NCI-H2107 treated with DMSO at 0.1 percent for 48 hours (cell line): ENCODE results near the gene ANKRD17.
A peak's percentile ranks its signal among the peaks of the same experiment; 100 is the strongest.
"Not testable (repeated sequence)": the region's sequence is repeated elsewhere in the genome, so short reads cannot be mapped to it uniquely, and the experiment has no call there.

Experiments used
- DNase-seq: peaks from one replicate; lab custom pipeline; 2025; ENCODE audit not compliant: unreplicated experiment; lab: John Stamatoyannopoulos, UW

The ANKRD17 gene

GRCh38 chr4:73206236-73206635 lies 52.4 kb downstream of the ANKRD17 start:
- no peak for DNase-seq

- DNase-seq = no peak
Measured at GRCh38 chr4:73205482-73205881, 53.1 kb downstream of the ANKRD17 start.

GRCh38 chr4:73203976-73204375 lies 54.6 kb downstream of the ANKRD17 start:
- not testable (repeated sequence) for DNase-seq

GRCh38 chr4:73197220-73197619 lies 61.4 kb downstream of the ANKRD17 start:
- DNase-seq = no peak

GRCh38 chr4:73194064-73194463 lies 64.5 kb downstream of the ANKRD17 start:
- no peak for DNase-seq

GRCh38 chr4:73193659-73194058 lies 64.9 kb downstream of the ANKRD17 start:
- no peak for DNase-seq

- no peak for DNase-seq
Measured at GRCh38 chr4:73193155-73193554, 65.4 kb downstream of the ANKRD17 start.

GRCh38 chr4:73189274-73189810 lies 69.3 kb downstream of the ANKRD17 start:
- DNase-seq = no peak

- no peak for DNase-seq
Measured at GRCh38 chr4:73187325-73187724, 71.3 kb downstream of the ANKRD17 start.

- no peak for DNase-seq
Measured at GRCh38 chr4:73185903-73186302, 72.7 kb downstream of the ANKRD17 start.

- no peak for DNase-seq
Measured at GRCh38 chr4:73181231-73181630, 77.4 kb downstream of the ANKRD17 start.

GRCh38 chr4:73178389-73178788 lies 80.2 kb downstream of the ANKRD17 start:
- no peak for DNase-seq

- no peak for DNase-seq
Measured at GRCh38 chr4:73172161-73172560, 86.4 kb downstream of the ANKRD17 start.

GRCh38 chr4:73170518-73171198 lies 87.9 kb downstream of the ANKRD17 start:
- no peak for DNase-seq

GRCh38 chr4:73166212-73166611 lies 92.4 kb downstream of the ANKRD17 start:
- DNase-seq = no peak

GRCh38 chr4:73161527-73162185 lies 96.9 kb downstream of the ANKRD17 start:
- no peak for DNase-seq

- no peak for DNase-seq
Measured at GRCh38 chr4:73156394-73156793, 102.2 kb downstream of the ANKRD17 start.

- no peak for DNase-seq
Measured at GRCh38 chr4:73152893-73153292, 105.7 kb downstream of the ANKRD17 start.

GRCh38 chr4:73142995-73143547 lies 115.5 kb downstream of the ANKRD17 start:
- no peak for DNase-seq

- peak; percentile 14 for DNase-seq
Measured at GRCh38 chr4:73139991-73140390, 118.6 kb downstream of the ANKRD17 start.

GRCh38 chr4:73139245-73139644 lies 119.4 kb downstream of the ANKRD17 start:
- no peak for DNase-seq

GRCh38 chr4:73137121-73137520 lies 121.5 kb downstream of the ANKRD17 start:
- DNase-seq = no peak
